ENCODE results near the gene CTDSP1.

The CTDSP1 gene

DNA sequence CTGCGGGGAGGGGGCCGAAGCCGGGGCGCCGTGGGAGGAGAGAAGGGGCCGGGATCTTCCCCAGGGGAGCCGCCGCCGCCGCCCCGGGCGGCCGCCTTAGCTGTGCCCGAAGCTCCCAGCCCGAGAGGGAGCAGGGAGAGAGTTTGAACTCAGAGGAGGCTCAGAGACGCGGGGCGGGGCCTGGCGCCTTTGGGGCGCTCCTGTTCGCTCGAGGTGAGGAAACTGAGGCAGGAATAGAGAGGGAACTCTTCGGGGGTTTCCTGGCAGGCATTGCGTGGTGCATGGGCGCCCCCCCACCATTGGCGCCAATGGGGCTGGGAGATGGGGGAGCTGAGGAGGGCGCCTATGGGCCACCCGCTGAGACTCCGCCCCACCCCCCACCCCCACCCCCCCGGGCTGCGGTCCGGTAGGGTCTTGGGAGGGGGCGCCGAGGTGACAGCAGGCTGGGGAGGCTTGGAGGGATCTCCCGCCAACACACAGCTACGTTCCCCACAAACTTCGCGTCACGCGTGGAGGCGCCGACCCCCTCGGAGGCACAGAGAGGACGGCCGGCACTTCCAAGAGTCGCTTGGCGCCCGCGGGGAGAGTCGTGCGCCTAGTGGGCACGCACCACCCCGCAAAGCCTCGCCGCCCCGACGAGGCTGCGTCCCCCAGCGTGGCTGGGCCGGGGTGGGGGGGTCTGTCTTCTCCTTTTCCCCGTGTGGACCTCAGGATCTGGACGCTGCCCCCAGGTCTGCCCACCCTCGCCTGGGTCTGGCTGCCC lies 680 bp downstream of the CTDSP1 start:
- DNase-seq, result peak; percentile 72

DNA sequence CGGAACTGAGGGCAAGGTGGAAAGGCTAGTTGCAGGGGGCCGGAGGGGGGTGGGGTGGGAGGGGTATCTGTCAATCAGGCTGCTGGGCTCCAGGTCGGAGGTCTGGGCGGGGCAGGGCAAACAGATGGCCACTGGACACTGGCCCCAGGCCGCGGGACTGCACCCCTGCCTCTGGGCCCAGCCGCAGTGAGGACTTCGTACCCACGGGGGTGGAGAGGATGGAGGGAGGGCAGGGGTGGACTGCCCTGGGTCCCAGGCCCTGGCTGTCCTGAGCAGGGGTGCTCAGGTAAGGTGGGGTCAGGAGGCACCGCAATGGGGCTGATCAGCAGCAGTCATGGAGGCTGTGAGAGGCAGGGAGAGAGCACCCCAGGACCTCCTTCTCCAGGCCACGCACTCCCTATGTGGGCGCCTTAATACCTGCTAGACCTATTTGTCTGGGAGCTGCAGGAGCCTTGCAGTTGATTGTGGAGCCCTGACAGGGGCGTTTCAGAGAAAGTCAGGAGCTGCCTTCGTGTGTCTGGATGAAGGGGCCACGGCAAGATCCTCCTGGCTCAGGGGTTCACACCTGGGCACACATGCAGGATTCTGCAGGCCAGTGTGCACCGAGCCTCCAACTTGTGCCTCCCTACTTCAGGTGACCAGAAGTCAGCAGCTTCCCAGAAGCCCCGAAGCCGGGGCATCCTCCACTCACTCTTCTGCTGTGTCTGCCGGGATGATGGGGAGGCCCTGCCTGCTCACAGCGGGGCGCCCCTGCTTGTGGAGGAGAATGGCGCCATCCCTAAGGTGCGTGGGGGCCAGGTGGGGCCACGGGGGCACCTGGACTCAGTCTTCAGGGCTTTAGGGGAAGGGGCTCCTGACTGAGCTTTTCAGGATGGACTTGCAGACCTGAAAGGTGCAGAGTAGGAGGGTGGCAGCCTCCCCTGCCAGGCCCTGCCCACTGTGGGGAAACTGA lies 1.5 kb downstream of the CTDSP1 start:
- DNase-seq, result no peak

DNA sequence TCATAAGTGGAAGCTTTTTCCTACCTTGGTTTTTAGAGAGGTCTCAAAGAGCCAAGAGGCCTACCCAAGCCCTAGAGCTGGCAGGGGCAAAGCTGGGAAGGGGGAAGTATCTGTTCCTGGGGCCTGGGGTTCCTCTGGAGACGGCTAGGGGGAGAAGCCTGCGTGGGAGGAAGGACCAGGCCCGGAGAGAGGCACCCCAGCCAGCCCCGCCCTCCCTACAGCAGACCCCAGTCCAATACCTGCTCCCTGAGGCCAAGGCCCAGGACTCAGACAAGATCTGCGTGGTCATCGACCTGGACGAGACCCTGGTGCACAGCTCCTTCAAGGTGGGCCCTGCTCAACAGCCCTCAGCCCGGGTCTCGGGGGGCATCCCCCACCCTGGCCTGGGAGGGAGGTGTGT lies 2.2 kb downstream of the CTDSP1 start:
- no peak for DNase-seq

DNA sequence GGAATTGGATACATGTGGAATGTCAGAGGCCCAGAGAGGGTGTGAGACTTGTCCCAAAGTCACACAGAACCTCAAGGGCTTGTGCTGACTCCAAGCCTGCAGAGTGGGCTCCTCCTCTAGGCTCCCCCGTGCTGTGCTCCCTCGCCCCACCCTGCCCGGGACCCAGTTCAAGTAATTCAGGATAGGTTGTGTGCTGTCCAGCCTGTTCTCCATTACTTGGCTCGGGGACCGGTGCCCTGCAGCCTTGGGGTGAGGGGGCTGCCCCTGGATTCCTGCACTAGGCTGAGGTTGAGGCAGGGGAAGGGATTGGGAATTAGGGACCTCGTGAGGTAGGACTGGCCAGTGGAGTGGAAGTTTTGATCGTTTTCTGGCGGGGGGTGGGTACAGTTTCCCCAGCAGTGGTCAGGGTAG lies 2.8 kb downstream of the CTDSP1 start:
- no peak for DNase-seq

DNA sequence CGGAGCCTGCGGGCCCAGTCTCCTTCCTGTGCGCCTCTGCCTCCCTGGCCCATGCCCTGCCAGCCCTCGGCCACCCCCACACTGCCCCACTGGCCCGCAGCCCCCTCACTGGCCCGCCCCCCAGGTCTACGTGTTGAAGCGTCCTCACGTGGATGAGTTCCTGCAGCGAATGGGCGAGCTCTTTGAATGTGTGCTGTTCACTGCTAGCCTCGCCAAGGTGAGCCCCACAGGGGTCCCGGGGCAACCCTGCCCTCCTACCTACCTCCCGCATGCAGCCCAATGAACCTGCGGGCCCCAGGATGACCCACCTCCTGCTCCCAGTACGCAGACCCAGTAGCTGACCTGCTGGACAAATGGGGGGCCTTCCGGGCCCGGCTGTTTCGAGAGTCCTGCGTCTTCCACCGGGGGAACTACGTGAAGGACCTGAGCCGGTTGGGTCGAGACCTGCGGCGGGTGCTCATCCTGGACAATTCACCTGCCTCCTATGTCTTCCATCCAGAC lies 3.3 kb downstream of the CTDSP1 start:
- no peak for DNase-seq

DNA sequence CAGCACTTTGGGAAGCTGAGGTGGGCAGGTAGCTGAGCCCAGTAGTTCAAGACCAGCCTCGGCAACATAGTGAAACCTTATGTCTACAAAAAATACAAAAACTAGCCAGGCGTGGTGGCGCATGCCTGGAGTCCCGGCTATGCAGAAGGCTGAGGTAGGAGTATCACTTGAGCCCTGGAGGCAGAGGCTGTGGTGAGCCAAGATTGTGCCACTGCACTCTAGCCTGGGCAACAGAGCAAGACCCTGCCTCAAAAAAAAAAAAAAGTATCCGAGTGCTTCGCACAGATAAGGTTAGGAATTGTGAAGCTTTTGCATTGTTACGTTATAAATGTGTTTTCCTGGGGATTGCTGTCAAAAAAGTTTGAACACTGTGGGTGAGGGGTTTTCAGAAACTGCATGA lies 4.1 kb downstream of the CTDSP1 start:
- DNase-seq, result no peak

DNA sequence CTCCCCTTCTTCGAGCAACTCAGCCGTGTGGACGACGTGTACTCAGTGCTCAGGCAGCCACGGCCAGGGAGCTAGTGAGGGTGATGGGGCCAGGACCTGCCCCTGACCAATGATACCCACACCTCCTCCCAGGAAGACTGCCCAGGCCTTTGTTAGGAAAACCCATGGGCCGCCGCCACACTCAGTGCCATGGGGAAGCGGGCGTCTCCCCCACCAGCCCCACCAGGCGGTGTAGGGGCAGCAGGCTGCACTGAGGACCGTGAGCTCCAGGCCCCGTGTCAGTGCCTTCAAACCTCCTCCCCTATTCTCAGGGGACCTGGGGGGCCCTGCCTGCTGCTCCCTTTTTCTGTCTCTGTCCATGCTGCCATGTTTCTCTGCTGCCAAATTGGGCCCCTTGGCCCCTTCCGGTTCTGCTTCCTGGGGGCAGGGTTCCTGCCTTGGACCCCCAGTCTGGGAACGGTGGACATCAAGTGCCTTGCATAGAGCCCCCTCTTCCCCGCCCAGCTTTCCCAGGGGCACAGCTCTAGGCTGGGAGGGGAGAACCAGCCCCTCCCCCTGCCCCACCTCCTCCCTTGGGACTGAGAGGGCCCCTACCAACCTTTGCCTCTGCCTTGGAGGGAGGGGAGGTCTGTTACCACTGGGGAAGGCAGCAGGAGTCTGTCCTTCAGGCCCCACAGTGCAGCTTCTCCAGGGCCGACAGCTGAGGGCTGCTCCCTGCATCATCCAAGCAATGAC lies 4.8 kb downstream of the CTDSP1 start:
- DNase-seq, result no peak

DNA sequence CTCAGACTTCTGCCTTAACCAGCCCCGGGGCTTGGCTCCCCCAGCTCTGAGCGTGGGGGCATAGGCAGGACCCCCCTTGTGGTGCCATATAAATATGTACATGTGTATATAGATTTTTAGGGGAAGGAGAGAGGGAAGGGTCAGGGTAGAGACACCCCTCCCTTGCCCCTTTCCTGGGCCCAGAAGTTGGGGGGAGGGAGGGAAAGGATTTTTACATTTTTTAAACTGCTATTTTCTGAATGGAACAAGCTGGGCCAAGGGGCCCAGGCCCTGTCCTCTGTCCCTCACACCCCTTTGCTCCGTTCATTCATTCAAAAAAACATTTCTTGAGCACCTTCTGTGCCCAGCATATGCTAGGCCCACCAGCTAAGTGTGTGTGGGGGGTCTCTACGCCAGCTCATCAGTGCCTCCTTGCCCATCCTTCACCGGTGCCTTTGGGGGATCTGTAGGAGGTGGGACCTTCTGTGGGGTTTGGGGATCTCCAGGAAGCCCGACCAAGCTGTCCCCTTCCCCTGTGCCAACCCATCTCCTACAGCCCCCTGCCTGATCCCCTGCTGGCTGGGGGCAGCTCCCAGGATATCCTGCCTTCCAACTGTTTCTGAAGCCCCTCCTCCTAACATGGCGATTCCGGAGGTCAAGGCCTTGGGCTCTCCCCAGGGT lies 5.5 kb downstream of the CTDSP1 start:
- no peak for DNase-seq

DNA sequence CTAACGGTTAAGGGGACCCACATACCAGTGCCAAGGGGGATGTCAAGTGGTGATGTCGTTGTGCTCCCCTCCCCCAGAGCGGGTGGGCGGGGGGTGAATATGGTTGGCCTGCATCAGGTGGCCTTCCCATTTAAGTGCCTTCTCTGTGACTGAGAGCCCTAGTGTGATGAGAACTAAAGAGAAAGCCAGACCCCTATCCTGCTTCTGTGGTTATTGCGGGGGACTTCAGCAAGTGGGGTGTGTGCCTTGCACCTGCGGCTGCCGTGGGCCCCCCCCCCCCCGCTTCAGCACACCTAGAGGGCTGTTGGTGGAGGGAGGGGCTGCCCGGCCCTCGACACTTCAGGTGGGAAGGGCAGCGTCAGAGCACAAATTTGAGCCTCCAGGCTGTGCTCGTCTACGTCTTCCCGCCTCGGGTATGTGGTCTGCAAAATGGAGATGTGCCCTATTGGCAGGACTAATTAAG lies 6.1 kb downstream of the CTDSP1 start:
- DNase-seq, result peak; percentile 61

DNA sequence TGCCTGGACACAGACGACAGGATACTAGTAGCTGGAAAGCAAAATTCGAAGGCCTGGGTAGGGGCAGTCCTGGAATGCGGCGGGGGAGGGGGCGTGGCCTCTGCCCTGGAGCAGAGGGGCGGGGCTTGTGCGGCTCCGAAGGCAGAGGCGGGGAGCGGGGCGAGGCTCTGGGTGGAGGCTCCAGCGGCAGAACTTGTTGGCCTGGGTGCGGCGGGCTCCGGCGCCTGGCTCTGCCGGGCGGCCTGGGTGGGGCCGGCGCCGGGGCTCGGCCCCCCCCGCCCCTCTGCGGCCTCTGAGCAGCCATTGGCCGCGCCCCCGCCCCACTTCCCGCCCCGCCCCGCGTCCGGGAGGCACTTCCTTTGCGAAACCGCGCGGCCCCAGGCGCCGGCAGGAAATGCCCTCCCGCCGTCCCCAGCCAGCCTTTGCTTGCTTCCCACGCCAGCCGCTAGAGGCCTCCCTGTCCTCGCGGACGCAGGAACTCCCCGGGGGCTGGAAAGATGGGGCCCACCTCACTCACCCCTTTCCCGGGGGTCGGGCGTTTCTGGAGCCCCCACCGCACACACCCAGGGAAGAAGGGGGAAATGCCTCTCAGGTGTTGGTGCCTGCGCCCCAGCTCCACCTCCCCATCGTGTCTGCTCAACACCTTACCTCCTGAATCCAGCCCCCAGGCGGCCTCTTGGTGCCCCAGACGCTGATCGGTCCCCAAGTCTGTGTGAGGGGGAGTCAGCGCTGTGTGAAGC lies 6.7 kb downstream of the CTDSP1 start:
- DNase-seq, result peak; percentile 99

DNA sequence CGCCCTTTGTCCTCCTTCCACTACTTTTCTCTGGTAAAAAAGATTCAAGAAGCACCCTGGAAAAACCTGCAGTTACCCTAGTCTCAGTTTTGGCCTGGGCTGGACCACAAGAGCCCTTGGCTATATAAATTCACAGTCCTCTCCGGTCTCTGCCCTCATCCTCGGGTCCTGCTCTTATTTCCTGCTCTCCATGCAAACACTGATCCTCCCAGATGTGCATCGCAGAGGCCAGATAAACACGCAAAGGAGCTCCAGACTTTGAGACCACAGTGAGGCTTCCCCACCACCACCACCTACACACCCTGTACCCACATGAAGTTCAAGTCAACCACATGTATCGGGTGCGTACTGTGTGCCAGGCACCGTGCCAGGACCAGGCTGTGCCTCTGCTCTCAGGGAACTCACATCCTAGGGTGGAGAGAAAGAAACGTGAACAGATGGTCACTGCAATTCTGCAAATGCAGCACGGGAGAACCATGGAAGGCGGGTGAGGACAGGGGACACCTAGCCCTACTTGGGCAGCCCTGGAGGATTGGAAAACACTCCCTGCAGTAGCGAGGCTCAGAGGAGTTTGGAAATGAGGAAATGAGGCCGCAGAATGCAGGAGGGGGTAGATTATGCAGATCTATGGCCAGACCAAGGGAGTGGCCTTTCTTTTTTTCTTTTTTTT lies 7.4 kb downstream of the CTDSP1 start:
- DNase-seq, result peak; percentile 96

DNA sequence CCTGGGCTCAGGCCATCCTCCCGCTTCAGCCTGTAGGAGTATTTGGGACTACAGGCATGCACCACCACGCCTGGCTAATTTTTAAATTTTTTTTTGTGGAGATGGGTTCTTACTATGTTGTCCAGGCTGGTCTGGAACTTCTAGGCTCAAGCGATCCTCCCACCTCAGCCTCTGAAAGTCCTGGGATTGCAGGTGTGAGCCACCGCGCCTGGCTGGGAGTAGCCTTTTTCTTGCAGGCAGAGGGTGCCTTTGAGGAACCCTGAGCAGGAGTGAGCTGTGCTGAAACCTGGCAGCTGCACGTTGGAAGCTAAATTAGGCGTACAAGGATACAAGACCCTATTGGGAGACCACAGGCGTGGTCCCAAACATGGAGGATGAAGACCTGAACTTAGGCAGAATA lies 8.0 kb downstream of the CTDSP1 start:
- DNase-seq, result peak; percentile 32

DNA sequence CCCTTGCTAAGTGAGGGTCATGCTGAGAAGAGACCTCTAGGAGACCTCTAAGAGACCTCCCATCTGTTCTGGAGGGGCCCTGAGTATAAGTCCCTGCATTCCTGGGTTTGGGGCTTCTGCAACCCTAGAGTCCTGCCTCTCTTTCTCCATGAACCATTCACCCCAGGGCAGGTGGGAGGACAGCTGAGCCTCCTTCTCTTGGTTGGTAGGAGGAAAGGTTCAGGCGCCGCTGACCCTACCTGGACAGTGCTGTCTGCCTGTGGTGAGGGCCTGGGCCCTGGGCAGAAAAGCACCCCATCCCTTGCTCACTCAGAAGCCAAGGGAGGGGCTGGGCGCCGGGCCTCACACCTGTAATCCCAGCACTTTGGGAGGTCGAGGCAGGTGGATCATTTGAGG lies 18.7 kb downstream of the CTDSP1 start:
- DNase-seq, result no peak

DNA sequence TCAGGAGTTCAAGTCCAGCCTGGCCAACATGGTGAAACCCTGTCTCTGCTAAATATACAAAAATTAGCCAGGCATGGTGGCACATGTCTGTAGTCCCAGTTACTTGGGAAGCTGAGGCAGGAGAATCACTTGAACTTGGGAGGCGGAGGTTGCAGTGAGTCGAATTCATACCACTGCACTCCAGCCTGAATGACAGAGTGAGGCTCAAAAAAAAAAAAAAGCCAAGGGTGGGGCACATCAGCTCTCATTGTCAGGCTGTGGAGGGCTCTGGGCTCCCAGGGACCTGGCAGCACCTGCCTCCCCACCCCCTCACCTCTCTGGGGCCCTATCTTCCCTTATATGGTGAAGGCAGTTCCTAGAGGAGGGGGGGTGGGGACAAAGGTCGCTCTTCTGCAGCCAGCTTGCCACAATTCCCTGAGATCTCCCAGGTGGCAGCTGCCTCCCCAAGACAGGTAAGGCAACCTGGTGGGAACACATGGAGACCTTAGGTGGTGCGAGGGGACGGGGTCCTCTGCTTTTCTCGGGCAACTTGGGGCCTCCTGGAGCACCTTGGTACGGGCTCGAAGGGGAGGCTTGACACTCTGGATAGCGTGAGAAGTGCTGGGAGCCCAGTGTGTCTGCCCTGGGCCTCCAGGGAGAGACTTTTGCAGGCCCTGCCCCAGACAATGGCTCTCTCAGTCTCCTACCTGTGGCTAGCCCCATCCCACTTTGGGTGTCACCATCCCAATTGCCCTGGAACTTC lies 19.2 kb downstream of the CTDSP1 start, which contains the start of gene VIL1:
TSS of gene VIL1 (plus strand) at position 407 of the 742 bp plus-strand sequence. CDS start 4,656 bp downstream, outside the sequence.
- no peak for DNase-seq

DNA sequence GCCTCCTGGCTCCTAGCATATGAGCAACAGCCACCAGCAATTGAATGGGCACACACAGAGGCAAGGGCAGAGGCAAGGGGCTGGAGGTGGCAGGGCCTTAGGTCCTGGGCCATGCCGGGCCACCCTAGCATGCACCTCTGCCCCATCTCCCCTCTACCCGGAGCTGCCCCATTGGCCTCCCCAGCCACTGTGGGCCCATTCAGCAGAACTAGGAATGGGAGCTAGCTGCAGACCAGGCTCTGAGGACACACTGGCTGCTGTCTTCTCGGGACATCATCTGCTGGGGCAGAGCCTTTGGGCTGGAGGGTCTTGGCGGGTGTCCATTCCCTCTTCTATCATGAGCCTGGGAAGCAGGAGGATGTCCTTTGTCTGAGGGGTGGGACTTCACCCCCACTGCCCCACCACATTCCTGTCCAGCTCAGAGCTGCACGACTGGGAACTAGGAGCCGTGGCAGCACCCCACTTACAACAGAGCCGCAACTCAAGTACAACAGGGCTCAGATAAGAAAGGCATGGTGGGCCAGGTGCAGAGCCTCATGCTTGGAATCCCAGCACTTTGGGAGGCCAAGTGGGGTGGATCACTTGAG lies 20.1 kb downstream of the CTDSP1 start:
- no peak for DNase-seq

DNA sequence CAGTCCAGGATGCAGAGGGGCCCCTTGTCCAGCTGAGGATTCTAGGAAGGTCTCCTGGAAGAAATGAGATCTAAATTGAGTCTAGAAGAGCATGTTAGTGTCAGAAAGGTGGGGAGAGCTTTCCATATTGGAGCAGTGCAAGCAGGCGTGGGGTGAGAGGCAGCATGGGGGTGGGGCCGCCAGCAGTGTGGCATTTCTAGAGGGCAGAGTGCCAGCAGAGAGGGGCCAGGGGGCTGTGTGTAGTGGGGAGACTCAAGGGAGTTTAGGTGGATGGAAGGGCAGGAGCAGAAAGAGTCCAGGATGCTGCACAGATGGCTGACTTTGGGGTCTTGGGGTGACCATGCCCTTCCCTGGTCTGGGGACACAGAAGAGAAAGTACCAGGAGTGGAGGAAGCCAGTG lies 21.4 kb downstream of the CTDSP1 start:
- no peak for DNase-seq

DNA sequence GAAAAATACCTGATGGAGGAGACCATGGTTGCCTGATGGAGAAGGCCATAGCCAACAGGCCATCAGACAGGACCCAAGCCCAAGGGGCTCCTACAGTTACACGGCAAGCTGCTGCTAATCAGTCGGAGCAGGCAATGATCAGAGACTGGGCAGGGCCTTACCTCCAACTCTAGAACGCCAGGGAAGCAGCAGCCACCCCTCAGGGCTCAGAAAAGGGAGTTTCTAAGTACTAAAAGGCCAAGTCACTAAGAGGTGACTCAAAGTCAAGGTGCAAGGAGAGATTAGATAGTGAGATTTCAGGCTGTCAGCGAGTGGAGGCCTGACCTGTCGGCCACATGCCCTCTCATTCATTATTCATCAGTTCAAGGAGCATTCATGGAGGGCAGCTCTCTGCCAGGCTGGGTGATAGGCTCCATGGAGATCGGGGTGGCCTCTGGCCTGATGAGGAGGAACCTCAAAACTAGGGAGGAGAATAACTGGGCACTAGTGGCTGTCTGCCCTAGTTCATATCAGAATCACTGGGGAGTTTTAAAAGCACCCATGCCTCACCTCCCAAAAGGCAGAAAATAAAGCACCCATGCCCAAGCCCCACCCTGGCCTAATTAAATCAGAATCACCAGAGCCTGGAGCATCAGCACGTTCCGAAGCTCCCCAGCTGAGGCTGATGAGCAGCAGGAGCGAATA lies 22.9 kb downstream of the CTDSP1 start:
- peak; percentile 79 for DNase-seq

DNA sequence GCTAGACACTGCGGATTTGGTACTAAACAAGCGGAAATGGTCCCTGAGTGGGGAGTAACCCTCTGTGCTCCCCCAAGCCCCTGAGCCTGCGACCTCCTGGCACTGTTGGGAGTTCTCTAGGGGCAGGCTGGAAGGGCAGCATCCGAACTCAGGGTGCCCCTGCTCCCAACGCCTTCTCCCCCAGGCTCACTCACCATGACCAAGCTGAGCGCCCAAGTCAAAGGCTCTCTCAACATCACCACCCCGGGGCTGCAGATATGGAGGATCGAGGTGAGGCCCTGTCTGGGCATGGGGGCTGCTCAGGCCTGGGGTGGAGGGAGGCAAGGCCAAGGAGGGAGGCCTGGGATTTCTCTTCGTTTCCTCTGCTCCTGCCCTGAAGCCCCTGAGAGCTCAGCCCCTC lies 23.9 kb downstream of the CTDSP1 start:
- DNase-seq, result no peak

DNA sequence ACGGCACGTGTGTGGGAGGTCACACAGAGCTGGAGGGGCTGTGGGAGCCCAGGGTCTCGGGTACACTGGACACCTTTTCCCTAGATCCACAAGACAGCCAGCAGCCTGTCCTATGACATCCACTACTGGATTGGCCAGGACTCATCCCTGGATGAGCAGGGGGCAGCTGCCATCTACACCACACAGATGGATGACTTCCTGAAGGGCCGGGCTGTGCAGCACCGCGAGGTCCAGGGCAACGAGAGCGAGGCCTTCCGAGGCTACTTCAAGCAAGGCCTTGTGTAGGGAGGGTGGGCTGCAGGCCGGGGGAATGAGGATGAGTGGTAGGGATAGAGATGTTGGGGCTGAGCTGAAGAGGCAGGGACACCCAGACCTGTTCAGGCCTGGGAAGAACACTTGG lies 25.9 kb downstream of the CTDSP1 start:
- DNase-seq, result no peak
